Measurements from ENCODE around the gene GALNT1. TPM values are rescaled to one million over a fixed set of nuclear protein-coding genes. Genes with fewer than 3 reads are reported as not detected.

The GALNT1 gene
- total RNA-seq, 1 experiment from 2014 or later, result 77.9 TPM

DNA sequence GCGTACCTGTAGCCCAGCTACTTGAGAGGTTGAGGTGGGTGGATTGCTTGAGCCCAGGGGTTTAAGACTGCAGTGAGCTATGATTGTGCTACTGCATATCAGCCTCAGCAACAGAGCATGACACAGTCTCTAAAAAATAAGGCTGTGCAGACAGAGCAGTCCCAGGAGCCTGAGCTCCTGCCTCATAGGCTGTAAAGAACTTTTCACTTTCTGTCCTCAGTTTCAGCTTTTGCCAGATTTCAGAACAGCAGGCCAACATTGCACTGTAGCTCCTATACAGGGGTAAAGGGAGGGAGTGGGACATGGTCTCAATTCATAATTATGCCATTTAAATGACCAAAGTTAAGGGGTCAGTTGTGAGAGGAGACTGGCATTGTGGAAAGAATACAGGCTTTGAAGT is 150.6 kb downstream of the GALNT1 start:
- H2BK15ac ChIP-seq (ENCODE audit: low read depth, low read length), result no peak overlapping the region
- no CpG with 5 or more reads among the region's 1 CpG for WGBS (ENCODE audit: extremely low coverage, insufficient read length, low lambda C conversion rate)
- H2BK20ac ChIP-seq (ENCODE audit: low read depth, low read length, poor library complexity, severe bottlenecking), result no peak overlapping the region
- H2BK5ac ChIP-seq (ENCODE audit: insufficient read length, low read length), result no peak overlapping the region
- H2AK5ac ChIP-seq (ENCODE audit: insufficient read length, low read length), result no peak overlapping the region
- no peak overlapping the region for H2BK12ac ChIP-seq (ENCODE audit: insufficient read length, low read depth, low read length)
- no peak overlapping the region for H3K9ac ChIP-seq (ENCODE audit: extremely low read depth, insufficient read length, low read length)
- no peaks in the 10 kb centered on the region for H3K79me1 ChIP-seq (ENCODE audit: insufficient read depth, low read depth, low read length, poor library complexity, severe bottlenecking)
- H3K18ac ChIP-seq (ENCODE audit: insufficient read length, low read depth, low read length), result no peak overlapping the region
- DNase-seq, result no peak
- no peak overlapping the region for H2BK120ac ChIP-seq (ENCODE audit: low read depth, low read length, poor library complexity, severe bottlenecking)
- H3K4me1 Mint-ChIP-seq, result peaks cover 4 to 24% of the 10 kb centered on the region in 2 experiments; a peak in 3 of 4 replicates
- no peak overlapping the region for H3T11ph ChIP-seq (ENCODE audit: low read length)
- no peak overlapping the region for H4K5ac ChIP-seq (ENCODE audit: insufficient read length, low read depth, low read length)
- H3K9me3 ChIP-seq (ENCODE audit: control insufficient read depth, low read depth, low read length), result no peaks in the 10 kb centered on the region
- H4K8ac ChIP-seq (replicated peaks; ENCODE audit: insufficient read length, low read depth, low read length), result no peak overlapping the region
- no peak overlapping the region for H4K91ac ChIP-seq (ENCODE audit: insufficient read length, low read depth, low read length)
- H3K9me3 Mint-ChIP-seq, result peaks cover 2 to 12% of the 10 kb centered on the region in 2 experiments; a peak in 4 of 5 replicates
- H3K4me3 Mint-ChIP-seq, result no peak overlapping the region
- H3K27me3 ChIP-seq (ENCODE audit: insufficient read depth, low read length), result no peaks in the 10 kb centered on the region
- no peak overlapping the region for H3K27ac Mint-ChIP-seq
- H2AFZ ChIP-seq (ENCODE audit: low read length), result no peak overlapping the region
- TF ChIP-seq, protein P1, sequence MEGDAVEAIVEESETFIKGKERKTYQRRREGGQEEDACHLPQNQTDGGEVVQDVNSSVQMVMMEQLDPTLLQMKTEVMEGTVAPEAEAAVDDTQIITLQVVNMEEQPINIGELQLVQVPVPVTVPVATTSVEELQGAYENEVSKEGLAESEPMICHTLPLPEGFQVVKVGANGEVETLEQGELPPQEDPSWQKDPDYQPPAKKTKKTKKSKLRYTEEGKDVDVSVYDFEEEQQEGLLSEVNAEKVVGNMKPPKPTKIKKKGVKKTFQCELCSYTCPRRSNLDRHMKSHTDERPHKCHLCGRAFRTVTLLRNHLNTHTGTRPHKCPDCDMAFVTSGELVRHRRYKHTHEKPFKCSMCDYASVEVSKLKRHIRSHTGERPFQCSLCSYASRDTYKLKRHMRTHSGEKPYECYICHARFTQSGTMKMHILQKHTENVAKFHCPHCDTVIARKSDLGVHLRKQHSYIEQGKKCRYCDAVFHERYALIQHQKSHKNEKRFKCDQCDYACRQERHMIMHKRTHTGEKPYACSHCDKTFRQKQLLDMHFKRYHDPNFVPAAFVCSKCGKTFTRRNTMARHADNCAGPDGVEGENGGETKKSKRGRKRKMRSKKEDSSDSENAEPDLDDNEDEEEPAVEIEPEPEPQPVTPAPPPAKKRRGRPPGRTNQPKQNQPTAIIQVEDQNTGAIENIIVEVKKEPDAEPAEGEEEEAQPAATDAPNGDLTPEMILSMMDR (conservative IDR thresholded peaks at IDR 0.05), result no peak
- no peak overlapping the region for H3K4me2 ChIP-seq (ENCODE audit: insufficient read depth, insufficient read length, low read length)
- H3K36me3 Mint-ChIP-seq (ENCODE audit: insufficient read depth in 1 of 3, low read depth in 3 of 3), result peaks cover 0 to 6% (median 2%) of the 10 kb centered on the region in 3 experiments; a peak in 4 of 7 replicates
- H3K27me3 Mint-ChIP-seq (ENCODE audit: low read depth), result no peaks in the 10 kb centered on the region; the same call in 1 of the 2 replicates
- no peaks in the 10 kb centered on the region for H3K79me2 ChIP-seq (ENCODE audit: insufficient read depth, low read length)
- no peaks in the 10 kb centered on the region; the same call in 1 of the 2 replicates for H3K4me1 ChIP-seq (ENCODE audit: insufficient read depth, low read length)
- no peak overlapping the region for H3K56ac ChIP-seq (ENCODE audit: insufficient read length, low read depth, low read length)
- H3K27ac ChIP-seq (ENCODE audit: insufficient read length, low read depth, low read length), result no peak overlapping the region
- no peaks in the 10 kb centered on the region for H4K20me1 ChIP-seq (ENCODE audit: control insufficient read depth, insufficient read depth, insufficient read length)
- H3K23me2 ChIP-seq (ENCODE audit: insufficient read length, low read depth, low read length, poor library complexity, severe bottlenecking), result no peaks in the 10 kb centered on the region
- no peak overlapping the region for H3K23ac ChIP-seq (ENCODE audit: insufficient read length, low read depth, low read length)
- no peak overlapping the region for H3K14ac ChIP-seq (ENCODE audit: insufficient read depth, low read length)
- no peak overlapping the region for H3K4ac ChIP-seq (ENCODE audit: low read depth, low read length)
